HG02852 (cell line): Measurements from ENCODE around the gene INPP5A.
"Not testable (repeated sequence)": the region's sequence is repeated elsewhere in the genome, so short reads cannot be mapped to it uniquely, and the experiment has no call there.

ENCODE experiments used
- ATAC-seq: cut with Tn5 transposase; IDR thresholded peaks from one replicate; pipeline ENCODE4 v1.9.1; 2021; ENCODE audit warnings: mild to moderate bottlenecking, moderate library complexity; ENCODE audit not compliant: unreplicated experiment

INPP5A gene

DNA sequence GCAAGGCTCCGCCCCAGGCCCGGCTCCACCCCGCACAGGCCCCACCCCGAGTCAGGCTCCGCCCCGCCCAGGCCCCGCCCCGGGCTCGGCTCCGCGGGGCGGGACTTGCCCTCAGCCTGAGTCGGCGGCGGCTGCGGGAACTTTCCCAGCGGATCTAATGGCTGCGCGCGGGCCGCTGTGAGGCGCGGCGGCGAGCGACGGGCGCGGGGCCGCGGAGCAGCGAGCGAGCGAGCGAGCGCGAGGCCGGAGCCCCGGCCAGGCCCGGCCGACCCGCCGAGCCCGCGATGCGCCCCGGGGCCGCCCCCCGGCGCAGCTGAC lies at the start of gene INPP5A:
Gene INPP5A (plus strand): TSS at position 104 of the 318 bp plus-strand sequence. CDS start 310 bp downstream, outside the sequence.
- ATAC-seq, result peak; percentile 77

GRCh38 chr10:132488231-132488821 lies 49.3 kb upstream of the INPP5A start:
- no peak for ATAC-seq

DNA sequence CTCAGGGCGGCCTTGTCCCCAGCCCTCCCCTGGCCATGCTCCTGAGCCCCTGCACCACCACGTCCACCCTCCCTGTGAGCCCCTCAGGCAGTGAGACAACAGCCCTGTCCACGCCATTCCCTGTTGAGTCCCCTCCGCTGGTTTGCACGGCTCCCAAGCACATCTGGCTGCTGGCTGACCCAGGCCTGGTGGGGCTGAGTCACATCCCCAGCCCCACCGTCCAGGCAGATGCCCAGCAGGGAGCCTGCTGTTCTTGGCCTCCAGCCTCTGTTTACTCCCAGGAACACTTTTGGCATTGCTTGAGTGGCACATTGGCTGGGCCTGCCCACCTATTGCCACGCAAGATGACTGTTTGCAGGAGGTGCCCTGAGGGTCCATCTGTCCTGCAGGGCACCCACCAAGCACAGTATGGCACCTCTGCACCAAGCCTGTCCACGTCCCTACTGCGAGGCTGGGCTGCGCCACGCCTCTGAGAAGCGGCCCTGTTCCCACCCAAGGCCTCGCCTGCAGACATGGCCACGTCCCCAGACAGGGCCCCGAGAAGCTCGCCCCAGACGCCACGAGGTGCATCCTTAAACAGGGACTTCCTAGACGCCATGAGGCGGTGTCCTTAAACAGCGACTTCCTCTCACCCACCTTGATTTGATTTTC lies 48.4 kb upstream of the INPP5A start:
- no peak for ATAC-seq

GRCh38 chr10:132489704-132490534 lies 47.7 kb upstream of the INPP5A start:
- no peak for ATAC-seq

DNA sequence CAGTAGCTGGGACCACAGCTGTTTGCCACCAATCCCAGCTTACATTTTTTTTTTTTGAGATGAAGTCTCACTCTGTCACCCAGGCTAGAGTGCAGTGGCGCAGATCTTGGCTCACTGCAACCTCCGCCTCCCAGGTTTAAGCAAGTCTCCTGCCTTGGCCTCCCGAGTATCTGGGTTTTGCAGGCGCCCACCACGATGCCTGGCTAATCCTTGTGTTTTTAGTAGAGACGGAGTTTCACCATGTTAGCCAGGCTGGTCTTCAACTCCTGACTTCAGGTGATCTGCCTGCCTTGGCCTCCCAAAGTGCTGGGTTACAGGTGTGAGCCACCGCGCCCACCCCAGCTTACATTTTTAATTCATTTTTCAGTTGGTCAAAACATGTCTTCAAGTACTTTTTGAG lies 46.1 kb upstream of the INPP5A start:
- ATAC-seq, result not testable (repeated sequence)

- ATAC-seq, result no peak
Measured at GRCh38 chr10:132492323-132493025, 45.1 kb upstream of the INPP5A start.

- no peak for ATAC-seq
Measured at GRCh38 chr10:132493246-132493755, 44.3 kb upstream of the INPP5A start.

DNA sequence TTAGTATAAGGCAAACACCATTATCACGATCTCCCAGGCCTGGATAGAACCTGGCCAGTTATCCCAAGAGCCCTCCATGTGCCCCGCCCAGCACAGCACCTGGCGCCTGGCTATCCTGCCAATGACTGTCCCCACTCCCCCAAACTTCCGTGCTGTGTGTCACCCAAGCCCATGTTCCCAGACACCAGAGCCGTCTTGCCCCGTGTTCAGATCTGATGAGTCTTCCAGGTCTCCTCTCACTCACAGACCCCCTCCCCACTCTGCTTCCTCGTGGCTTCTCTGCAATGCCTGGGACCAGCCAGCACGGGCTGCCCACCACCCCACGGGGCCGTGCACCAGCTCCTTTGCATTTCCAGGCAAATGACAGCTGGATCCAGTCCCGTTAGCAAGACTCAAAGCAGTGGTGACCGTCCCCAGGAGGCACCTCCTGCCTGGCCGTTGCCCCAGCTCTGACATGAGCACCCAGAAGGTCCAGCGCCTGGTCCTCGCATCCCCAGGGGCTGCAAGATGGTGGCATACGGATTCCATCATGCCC lies 43.8 kb upstream of the INPP5A start:
- no peak for ATAC-seq

DNA sequence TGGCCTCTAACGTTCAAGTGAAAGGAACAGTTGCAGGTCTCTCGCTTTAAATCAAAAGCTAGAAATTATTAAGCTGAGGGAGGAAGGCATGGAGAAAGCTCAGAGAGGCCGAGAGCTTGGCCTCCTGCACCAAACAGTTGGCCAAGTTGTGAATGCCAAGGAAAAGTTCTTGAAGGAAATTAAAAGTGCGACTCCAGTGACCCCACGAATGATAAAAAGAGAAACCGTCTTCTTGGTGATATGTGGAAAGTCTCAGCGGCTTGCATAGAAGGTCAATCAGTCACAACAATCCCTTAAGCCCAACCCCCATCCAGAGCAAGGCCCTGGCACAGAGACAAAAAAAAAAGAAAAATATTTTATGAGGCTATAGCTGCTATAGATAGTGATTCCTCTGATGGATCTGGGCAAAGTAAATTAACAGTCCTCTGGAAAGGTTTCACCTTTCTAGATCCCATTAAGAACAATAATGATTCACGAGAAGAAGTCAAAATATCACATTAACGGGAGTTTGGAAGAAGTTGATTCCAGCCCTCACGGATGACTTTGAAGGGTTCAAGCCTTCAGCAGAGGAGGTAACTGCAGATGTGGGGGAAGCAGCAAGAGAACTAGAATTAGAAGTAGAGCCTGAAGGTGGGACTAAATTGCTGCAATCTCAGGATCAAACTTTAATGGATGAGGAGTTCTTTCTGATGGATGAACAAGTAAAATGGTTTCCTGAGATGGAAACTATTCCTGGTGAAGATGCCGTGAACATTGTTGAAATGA lies 42.5 kb upstream of the INPP5A start:
- no peak for ATAC-seq

GRCh38 chr10:132496360-132497062 lies 41.1 kb upstream of the INPP5A start:
- no peak for ATAC-seq

- ATAC-seq, result no peak
Measured at GRCh38 chr10:132497063-132497680, 40.4 kb upstream of the INPP5A start.

DNA sequence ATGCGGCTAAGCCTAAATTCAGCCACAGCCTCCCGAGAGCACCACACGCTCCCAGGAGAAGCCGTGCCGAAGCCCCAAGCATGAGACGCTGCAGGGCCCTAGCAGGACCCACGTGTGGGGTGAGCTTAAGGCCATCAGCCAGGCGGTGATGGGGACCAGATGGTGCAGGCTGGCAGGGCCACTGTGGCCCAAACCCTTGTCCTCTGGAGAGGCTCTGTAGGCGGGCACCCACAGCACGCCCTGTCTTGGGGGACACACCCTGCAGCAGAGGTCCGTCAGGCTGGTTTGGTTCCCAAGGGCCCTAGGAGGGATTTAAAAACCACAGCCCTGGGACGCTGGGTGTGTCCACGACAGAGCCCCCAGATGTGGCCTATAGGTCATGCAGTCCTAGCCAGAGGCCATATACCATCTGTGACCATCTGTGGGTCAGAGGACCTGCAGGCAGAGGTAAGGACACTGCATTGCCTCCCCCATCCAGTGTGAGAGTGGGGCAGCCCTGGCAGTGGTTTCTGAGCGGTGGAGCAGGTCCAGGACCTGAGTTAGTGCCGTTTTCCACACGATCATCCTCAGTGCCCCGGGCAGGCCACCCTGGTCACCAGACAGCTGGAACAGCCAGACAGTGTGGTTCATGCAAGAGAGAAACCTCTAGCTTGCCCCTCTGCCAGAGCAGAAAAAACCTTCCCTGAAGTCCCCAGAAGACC lies 39.6 kb upstream of the INPP5A start:
- no peak for ATAC-seq

DNA sequence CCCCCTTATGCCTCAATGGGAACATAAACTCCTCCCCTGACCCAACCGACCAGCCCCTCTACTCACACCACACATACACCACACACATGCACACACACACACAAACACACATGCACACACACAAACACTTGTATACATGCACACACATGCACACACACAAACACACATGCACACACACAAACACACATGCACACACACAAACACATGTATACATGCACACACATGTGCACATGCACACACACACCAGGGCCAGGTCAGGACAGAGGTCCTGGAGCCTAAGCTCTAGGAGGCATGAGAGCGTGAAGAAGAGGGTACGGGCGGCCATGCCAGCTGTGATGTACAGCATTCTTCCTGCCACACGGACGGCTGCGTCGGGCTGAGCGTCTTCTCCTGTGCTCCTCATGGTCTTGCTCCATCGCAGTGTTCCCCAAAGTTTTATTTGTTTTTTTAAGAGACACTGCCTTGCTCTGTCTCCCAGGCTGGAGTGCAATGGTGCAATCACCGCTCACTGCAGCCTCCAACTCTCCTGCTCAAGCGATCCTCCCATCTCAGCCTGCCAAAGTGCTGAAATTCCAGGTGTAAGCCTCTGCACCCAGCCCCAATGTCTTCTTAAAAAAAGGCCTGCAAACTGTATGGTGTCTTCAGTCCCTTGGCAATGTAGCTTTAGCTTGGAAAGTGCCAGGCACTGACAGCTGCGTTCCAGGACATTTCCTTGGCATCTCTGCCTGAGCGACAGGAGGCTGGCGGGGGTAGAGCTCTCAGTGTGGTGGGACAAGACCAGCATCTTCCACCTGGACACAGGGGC lies 38.8 kb upstream of the INPP5A start:
- ATAC-seq, result no peak

DNA sequence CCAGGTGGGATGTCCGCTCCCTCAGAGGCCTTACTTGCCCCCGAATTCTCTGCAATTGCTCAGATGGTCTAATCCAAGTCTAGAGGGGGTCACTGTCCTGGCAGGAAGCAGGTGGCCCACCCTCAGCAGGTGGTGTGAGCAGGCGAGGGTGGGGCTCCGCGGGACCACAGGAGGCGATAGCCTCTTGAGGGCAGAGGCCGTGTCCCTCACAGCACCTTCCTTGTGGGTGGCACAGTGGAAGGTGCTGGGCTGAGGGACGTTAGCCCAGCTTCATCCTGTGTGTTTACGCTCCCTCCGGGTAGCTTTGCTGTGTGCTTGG lies 38.3 kb upstream of the INPP5A start:
- no peak for ATAC-seq

DNA sequence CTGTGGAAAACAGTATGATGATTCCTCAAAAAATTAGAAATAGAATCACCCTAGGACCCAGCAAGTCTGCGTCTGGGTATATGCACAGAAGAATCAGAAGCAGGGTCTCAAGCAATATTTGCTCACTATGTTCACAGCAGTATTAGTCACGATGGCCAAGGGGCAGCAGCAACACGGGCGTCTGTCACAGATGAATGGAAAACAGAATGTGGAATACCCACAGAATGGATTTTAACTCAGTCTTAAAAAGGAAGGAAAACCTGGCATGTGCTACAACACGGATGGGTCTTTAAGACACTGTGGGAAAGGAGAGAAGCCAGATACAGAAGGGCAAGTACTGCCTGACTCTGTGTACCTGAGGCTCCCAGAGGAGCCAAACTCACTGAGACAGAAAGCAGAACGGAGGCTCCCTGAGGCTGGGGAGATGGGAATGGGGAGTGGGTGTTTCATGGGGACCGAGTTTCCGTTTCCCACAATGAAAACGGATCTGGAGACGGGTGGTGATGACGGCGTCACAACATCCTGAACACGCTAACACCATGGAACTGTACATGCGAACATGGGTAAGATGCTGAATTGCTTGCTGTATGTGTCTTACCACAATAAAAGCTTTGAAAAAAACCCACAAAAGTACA lies 36.7 kb upstream of the INPP5A start:
- ATAC-seq, result no peak

DNA sequence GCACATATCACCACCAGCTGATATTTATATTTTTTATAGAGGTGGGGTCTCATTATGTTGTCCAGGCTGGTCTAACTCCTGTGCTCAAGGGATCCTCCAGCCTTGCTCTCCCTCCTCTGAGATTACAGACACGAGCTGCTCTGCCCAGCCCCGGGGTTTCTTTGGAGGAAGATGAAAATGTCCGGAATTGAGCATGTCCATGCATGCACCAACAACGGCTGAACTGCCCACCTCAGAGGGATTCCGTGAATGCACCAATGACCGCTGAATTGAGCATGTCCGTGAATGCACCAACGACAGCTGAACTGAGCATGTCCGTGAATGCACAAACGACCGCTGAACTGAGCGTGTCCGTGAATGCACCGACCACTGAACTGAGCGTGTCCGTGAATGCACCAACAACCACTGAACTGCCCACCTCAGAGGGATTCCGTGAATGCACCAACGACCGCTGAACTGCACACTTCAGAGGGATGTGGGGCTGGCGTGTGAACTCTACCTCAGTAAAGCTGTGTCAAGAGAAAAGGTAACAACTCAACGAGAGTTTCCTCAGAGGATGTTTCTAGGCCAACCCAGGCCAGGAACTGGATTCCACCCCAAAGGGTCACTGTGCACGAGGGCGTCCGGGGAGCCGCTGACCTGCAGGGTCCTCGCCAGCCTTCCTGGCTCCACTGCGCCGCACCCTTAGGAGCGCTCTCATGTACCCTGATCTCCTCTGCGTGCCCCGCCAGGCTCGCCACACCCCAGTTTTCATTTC lies 34.9 kb upstream of the INPP5A start:
- no peak for ATAC-seq
